Uterus (tissue), 2 donors: ENCODE data around the gene TNRC18.

ENCODE experiments used
- CTCF ChIP-seq, 4 experiments: fragments of 200-600 bp in 2 of 4; fragments of 450-650 bp in 2 of 4; sonication (generic) in 2 of 4; IDR thresholded peaks; one replicate each; pipeline ENCODE4 v1.5.1; 2016 to 2019; ENCODE audit warnings: antibody characterized with exemption in 4 of 4, mild to moderate bottlenecking in 2 of 4, moderate library complexity in 1 of 4
- POLR2A ChIP-seq, 2 donors: fragments of 450-650 bp; IDR thresholded peaks; one replicate each; pipeline ENCODE4 v1.6.1; 2016; ENCODE audit warnings: antibody characterized with exemption in 2 of 2, mild to moderate bottlenecking in 1 of 2, moderate library complexity in 1 of 2

GRCh38 chr7:5287802-5288201 lies 135.8 kb downstream of the TNRC18 start:
- no peak for TF ChIP-seq CTCF (IDR thresholded peaks at IDR 0.05)
- no peak for TF ChIP-seq POLR2A (IDR thresholded peaks at IDR 0.05)
